ENCODE data around the gene ATG4D.

Gene ATG4D

DNA sequence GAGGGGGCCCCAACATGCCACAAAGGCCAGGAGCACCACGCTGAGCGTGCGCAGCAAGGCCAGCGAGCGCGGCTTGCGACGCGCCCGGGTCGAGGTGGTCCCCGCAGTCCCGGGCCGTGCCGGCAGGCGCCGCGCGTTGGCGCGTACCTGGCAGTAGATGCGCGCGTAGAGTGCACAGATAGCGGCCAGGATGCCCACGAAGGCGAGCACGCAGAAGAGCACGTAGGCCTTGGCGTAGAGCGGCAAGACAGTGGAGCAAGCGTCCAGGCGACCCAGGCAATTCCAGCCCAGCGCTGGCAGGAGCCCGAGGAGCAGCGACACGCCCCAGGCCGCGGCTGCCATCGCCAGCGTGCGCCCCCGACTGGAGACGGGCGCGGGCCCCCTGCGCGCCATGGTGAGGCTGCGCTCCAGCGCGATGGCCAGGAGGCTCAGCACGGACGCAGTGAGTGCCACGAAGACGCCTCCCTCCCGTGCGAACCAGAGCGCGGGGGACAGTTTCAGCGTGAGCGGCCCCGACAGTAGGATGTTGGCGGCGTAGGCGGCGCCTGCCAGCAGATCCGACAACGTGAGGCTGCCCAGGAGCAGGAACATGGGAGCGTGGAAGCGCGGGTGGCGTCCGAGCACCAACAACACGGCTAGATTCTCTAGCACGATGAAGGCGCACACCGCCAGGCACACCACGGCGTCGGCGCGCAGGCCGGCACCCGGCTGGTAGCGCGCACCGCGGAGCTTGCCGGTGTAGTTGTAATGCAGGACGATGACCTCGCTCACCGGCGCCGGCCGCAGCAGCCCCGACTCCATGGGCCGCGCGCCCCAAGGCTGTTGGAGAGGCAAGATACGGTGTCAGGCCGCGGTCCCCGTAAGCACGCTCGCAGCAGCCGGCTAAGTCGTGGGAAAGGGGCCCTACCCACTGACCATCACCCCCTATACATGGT is 29.2 kb upstream of the ATG4D start:
- DNase-seq (ENCODE audit: low read depth), result no peak
- H3K4me3 ChIP-seq (ENCODE audit: low read depth, low read length), result no peak overlapping the region
- in situ Hi-C loops (cut with HindIII; ENCODE audit: low sequenced_read_pairs), result no loop called here
- TF ChIP-seq, protein P1, sequence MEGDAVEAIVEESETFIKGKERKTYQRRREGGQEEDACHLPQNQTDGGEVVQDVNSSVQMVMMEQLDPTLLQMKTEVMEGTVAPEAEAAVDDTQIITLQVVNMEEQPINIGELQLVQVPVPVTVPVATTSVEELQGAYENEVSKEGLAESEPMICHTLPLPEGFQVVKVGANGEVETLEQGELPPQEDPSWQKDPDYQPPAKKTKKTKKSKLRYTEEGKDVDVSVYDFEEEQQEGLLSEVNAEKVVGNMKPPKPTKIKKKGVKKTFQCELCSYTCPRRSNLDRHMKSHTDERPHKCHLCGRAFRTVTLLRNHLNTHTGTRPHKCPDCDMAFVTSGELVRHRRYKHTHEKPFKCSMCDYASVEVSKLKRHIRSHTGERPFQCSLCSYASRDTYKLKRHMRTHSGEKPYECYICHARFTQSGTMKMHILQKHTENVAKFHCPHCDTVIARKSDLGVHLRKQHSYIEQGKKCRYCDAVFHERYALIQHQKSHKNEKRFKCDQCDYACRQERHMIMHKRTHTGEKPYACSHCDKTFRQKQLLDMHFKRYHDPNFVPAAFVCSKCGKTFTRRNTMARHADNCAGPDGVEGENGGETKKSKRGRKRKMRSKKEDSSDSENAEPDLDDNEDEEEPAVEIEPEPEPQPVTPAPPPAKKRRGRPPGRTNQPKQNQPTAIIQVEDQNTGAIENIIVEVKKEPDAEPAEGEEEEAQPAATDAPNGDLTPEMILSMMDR (IDR thresholded peaks at IDR 0.05; ENCODE audit: low read depth, low read length, missing control alignments), result no peak

DNA sequence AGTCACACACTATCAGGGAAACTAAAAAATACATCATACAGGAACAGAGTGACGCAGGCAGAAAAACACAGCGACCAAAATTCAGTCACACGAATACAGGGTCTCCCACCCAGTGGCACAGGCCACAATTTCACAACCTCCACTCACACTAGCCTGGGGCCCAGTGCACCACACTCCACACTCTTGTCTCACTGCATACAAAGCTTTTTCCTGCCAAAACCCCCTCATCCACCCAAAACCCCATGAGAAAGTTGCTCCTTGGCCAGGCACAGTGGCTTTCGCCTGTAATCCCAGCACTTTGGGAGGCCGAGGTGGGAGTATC is 27.7 kb upstream of the ATG4D start:
- H3K4me3 ChIP-seq (ENCODE audit: low read depth, low read length), result no peak overlapping the region
- in situ Hi-C loops (cut with HindIII; ENCODE audit: low sequenced_read_pairs), result no loop called here
- no peak for DNase-seq (ENCODE audit: low read depth)
- TF ChIP-seq, protein P1 (IDR thresholded peaks at IDR 0.05; ENCODE audit: low read depth, low read length, missing control alignments), result no peak

DNA sequence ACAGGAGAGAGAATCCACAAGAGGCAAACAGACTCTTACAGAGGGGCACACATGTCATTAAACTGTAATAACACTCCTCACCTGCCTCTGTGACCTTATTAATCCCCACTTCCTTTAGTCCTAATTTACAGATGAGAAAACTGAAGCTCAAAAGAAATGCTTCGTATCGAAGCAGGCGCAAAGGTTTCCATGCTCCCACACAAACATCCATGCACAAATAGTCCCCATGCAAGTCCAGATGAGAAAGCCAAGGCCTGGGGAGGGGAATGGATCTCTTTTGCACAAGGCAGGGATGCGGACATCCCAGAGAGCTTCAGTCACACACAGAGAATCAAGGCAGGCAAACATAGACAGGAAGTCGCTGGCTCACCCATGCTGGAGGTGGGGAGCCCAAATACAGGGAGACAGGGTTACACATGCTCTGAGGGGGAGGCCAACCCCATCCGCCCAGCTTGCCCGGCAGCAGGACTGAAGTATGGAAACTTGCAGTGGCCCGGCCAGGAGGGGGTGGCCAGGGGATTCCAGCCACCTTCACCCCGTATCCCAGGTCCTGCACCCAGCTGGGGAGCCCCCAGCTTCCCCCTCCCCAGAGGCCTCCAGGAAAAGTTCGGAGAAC is 26.9 kb upstream of the ATG4D start:
- TF ChIP-seq, protein P1 (IDR thresholded peaks at IDR 0.05; ENCODE audit: low read depth, low read length, missing control alignments), result no peak
- no peak for DNase-seq (ENCODE audit: low read depth)
- peak overlapping the region; percentile 12 for H3K4me3 ChIP-seq (ENCODE audit: low read depth, low read length)
- in situ Hi-C loops (cut with HindIII; ENCODE audit: low sequenced_read_pairs), result no loop called here

DNA sequence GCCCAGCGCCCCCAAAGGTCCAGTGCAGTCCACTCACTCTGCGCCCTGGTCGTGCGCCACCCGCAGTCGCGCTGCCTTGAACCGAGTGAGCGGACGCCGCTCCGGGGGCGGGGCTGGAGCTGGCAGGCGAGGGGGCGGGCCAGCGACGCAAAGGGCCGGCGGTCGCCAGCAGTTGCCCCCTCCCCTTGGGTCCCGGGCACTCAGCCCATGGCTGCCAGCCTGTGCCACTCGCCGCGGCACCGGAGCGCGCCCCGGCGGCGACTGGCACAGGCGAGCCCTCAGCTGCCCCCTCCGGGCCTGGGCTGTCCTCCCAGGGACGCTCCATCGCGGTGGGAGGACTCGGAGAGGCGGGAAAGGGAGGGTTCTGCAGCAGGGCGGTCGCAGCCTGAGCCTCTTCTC is 26.3 kb upstream of the ATG4D start, which contains the start of gene S1PR5:
Gene S1PR5 (minus strand): TSS at position 87 of the 399 bp plus-strand sequence. CDS start 2,436 bp downstream, outside the sequence.
- peak within 1 kb of the TSS; percentile 12 for H3K4me3 ChIP-seq (ENCODE audit: low read depth, low read length)
- no peak for DNase-seq (ENCODE audit: low read depth)
- in situ Hi-C loops (cut with HindIII; ENCODE audit: low sequenced_read_pairs), result no loop called here
- TF ChIP-seq, protein P1 (IDR thresholded peaks at IDR 0.05; ENCODE audit: low read depth, low read length, missing control alignments), result no peak

DNA sequence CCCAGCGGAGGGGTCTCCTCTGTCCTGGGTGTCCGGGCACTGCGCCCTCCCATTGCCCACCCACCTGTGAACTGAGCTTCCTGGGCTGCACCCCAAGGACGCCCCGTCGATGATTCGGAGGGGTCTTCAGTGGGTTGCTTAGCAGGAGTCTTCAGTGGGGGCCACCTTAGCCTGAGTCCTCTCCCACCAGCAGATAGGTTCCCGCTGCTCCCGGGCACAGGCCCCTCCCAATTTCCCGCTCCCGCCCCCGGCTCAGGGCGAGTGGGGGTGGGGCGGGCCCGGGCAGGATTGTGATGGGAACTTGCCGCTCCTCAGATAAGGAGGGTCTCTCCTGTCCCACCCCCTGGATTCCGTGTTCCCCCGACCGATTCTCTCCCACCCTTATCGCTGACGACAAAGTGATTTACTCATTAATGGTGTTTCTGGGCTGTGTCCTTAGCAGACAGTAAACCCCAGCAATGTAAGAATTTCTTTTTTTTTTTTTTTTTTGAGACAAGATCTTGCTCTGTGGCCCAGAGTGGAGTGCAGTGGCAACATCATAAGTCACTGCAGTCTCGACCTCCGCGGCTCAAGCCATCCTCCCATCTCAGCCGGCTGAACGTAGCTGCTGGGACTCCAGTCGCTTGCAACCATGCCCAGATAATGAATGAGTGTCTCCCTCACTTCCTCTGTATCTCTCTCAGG is 25.8 kb upstream of the ATG4D start:
- in situ Hi-C loops (cut with HindIII; ENCODE audit: low sequenced_read_pairs), result no loop called here
- no peak for DNase-seq (ENCODE audit: low read depth)
- TF ChIP-seq, protein P1 (IDR thresholded peaks at IDR 0.05; ENCODE audit: low read depth, low read length, missing control alignments), result no peak
- H3K4me3 ChIP-seq (ENCODE audit: low read depth, low read length), result peak overlapping the region; percentile 12
